Lower leg skin (tissue), 3 donors: ENCODE measurements around the gene DNAJC4.

Experiments
- CTCF ChIP-seq, 3 donors: fragments of 450-650 bp; IDR thresholded peaks; one replicate each; pipeline ENCODE4 v1.5.1; 2016; ENCODE audit warnings: antibody characterized with exemption in 3 of 3, mild to moderate bottlenecking in 3 of 3, moderate library complexity in 2 of 3
- POLR2A ChIP-seq, 2 donors: fragments of 450-650 bp; IDR thresholded peaks; one replicate each; pipeline ENCODE4 v1.6.1; 2016 to 2017; ENCODE audit warnings: antibody characterized with exemption in 2 of 2, mild to moderate bottlenecking in 1 of 2, moderate library complexity in 1 of 2

- TF ChIP-seq CTCF (IDR thresholded peaks at IDR 0.05) (no peak), POLR2A (IDR thresholded peaks at IDR 0.05) (no peak)
These were observed 46.5 kb downstream of the DNAJC4 start for GRCh38 chr11:64276653-64277431.
